ENCODE measurements around the gene HSD17B8.

GRCh38 chr6:33178755-33179475 is 25.5 kb upstream of the HSD17B8 start:
- TF ChIP-seq, protein P1, sequence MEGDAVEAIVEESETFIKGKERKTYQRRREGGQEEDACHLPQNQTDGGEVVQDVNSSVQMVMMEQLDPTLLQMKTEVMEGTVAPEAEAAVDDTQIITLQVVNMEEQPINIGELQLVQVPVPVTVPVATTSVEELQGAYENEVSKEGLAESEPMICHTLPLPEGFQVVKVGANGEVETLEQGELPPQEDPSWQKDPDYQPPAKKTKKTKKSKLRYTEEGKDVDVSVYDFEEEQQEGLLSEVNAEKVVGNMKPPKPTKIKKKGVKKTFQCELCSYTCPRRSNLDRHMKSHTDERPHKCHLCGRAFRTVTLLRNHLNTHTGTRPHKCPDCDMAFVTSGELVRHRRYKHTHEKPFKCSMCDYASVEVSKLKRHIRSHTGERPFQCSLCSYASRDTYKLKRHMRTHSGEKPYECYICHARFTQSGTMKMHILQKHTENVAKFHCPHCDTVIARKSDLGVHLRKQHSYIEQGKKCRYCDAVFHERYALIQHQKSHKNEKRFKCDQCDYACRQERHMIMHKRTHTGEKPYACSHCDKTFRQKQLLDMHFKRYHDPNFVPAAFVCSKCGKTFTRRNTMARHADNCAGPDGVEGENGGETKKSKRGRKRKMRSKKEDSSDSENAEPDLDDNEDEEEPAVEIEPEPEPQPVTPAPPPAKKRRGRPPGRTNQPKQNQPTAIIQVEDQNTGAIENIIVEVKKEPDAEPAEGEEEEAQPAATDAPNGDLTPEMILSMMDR (IDR thresholded peaks at IDR 0.05 in 8 of 11, conservative IDR thresholded peaks at IDR 0.05 in 3 of 11), result no peak
- TF ChIP-seq POLR2A (IDR thresholded peaks at IDR 0.05), result no peak

Data from spleen (tissue), 7 donors.